ENCODE data around the gene LHFPL6.

The LHFPL6 gene

GRCh38 chr13:39306639-39307589 is 296.1 kb downstream of the LHFPL6 start:
- no peak for DNase-seq (ENCODE audit: low read depth in 2 of 2)

GRCh38 chr13:39302820-39303219 is 300.2 kb downstream of the LHFPL6 start:
- no peak for DNase-seq (ENCODE audit: low read depth in 2 of 2)

GRCh38 chr13:39298951-39299350 is 304.0 kb downstream of the LHFPL6 start:
- no peak for DNase-seq (ENCODE audit: low read depth in 2 of 2)

GRCh38 chr13:39297664-39298171 is 305.3 kb downstream of the LHFPL6 start:
- no peak for DNase-seq (ENCODE audit: low read depth in 2 of 2)

GRCh38 chr13:39297023-39297422 is 306.0 kb downstream of the LHFPL6 start:
- DNase-seq (ENCODE audit: low read depth in 2 of 2) = no peak

GRCh38 chr13:39296193-39296592 is 306.8 kb downstream of the LHFPL6 start:
- no peak for DNase-seq (ENCODE audit: low read depth in 2 of 2)
